KMS-11 (cell line): ENCODE measurements around the gene C5orf15.

ENCODE experiments used
- H2AFZ ChIP-seq: fragments of 200-600 bp; sonication (generic); 2 replicates; pipeline ENCODE4 v1.6.1; 2016; ENCODE audit warnings: antibody characterized with exemption, mixed run types, low read depth
- H3K27ac ChIP-seq: fragments of 200-600 bp; sonication (generic); 2 replicates; pipeline ENCODE4 v1.6.1; 2016; ENCODE audit warnings: mild to moderate bottlenecking, mixed run types
- H3K27me3 ChIP-seq: fragments of 200-600 bp; sonication (generic); 2 replicates; pipeline ENCODE4 v1.6.1; 2017; ENCODE audit warnings: mild to moderate bottlenecking, low read depth, mixed run types, moderate library complexity; ENCODE audit not compliant: insufficient read depth
- H3K36me3 ChIP-seq: fragments of 200-600 bp; sonication (generic); 2 replicates; pipeline ENCODE4 v1.6.1; 2017; ENCODE audit warnings: mild to moderate bottlenecking, mixed run types; ENCODE audit not compliant: insufficient read depth
- H3K4me1 ChIP-seq: fragments of 200-600 bp; sonication (generic); 2 replicates; pipeline ENCODE4 v1.6.1; 2016; ENCODE audit warnings: mild to moderate bottlenecking, low read depth, mixed run types; ENCODE audit not compliant: poor library complexity, severe bottlenecking
- H3K4me2 ChIP-seq: fragments of 200-600 bp; sonication (generic); 2 replicates; pipeline ENCODE4 v1.7.0; 2016; ENCODE audit warnings: mild to moderate bottlenecking, mixed run types
- H3K4me3 ChIP-seq: fragments of 200-600 bp; sonication (generic); IDR thresholded peaks from 2 replicates; pipeline ENCODE4 v1.6.1; 2017; ENCODE audit warnings: low read depth, low read length, mixed read lengths; ENCODE audit not compliant: insufficient read depth
- H3K79me2 ChIP-seq: fragments of 200-600 bp; sonication (generic); 2 replicates; pipeline ENCODE4 v1.6.1; 2016; ENCODE audit warnings: low read depth, mixed run types; ENCODE audit not compliant: insufficient read depth
- H3K9ac ChIP-seq: fragments of 200-600 bp; sonication (generic); 2 replicates; pipeline ENCODE4 v1.6.1; 2016; ENCODE audit warnings: mild to moderate bottlenecking, mixed run types
- H4K20me1 ChIP-seq: fragments of 200-600 bp; sonication (generic); 2 replicates; pipeline ENCODE4 v1.6.1; 2016; ENCODE audit warnings: mild to moderate bottlenecking, mixed run types; ENCODE audit not compliant: insufficient read depth
- CTCF ChIP-seq: fragments of 200-600 bp; sonication (generic); conservative IDR thresholded peaks from 2 replicates; pipeline ENCODE4 v1.6.1; 2017; ENCODE audit warnings: low read depth, mild to moderate bottlenecking, antibody characterized with exemption, low read length, moderate library complexity, mixed read lengths

Gene C5orf15

GRCh38 chr5:133944263-133945185, 23.9 kb downstream of the C5orf15 start:
- Histone ChIP-seq H3K79me2 (no peaks in the 10 kb centered on the region), H2AFZ (0 out of 2 replicates have a peak overlapping the region, but pooled peaks have one; percentile 13), H3K27ac (no peak overlapping the region), H3K36me3 (no peaks in the 10 kb centered on the region), H3K4me3 (no peak overlapping the region), H3K4me1 (peaks cover 21% of the 10 kb centered on the region), H3K9ac (no peak overlapping the region), H3K4me2 (peak overlapping the region; percentile 33; the same call in 1 of the 2 replicates), H4K20me1 (no peaks in the 10 kb centered on the region), H3K27me3 (no peaks in the 10 kb centered on the region)
- peak; percentile 82 for TF ChIP-seq CTCF

- Histone ChIP-seq H3K36me3 (no peaks in the 10 kb centered on the region), H3K9ac (no peak overlapping the region), H3K27ac (no peak overlapping the region), H3K4me1 (peaks cover 26% of the 10 kb centered on the region), H3K4me2 (no peak overlapping the region), H3K79me2 (no peaks in the 10 kb centered on the region), H3K4me3 (no peak overlapping the region), H4K20me1 (no peaks in the 10 kb centered on the region), H2AFZ (no peak overlapping the region), H3K27me3 (no peaks in the 10 kb centered on the region)
- TF ChIP-seq CTCF, result no peak
These were observed 25.0 kb downstream of the C5orf15 start for GRCh38 chr5:133943475-133943817.

GRCh38 chr5:133942614-133943474, 25.6 kb downstream of the C5orf15 start:
- H3K4me1 ChIP-seq, result peaks cover 26% of the 10 kb centered on the region
- no peak overlapping the region for H3K9ac ChIP-seq
- no peaks in the 10 kb centered on the region for H4K20me1 ChIP-seq
- H3K27me3 ChIP-seq, result no peaks in the 10 kb centered on the region
- H3K79me2 ChIP-seq, result no peaks in the 10 kb centered on the region
- no peak overlapping the region for H3K27ac ChIP-seq
- no peak for TF ChIP-seq CTCF
- H3K36me3 ChIP-seq, result no peaks in the 10 kb centered on the region
- H3K4me2 ChIP-seq, result no peak overlapping the region
- no peak overlapping the region for H2AFZ ChIP-seq
- no peak overlapping the region for H3K4me3 ChIP-seq

- TF ChIP-seq CTCF, result no peak
- no peaks in the 10 kb centered on the region for H3K36me3 ChIP-seq
- H3K27me3 ChIP-seq, result no peaks in the 10 kb centered on the region
- H3K9ac ChIP-seq, result no peak overlapping the region
- no peak overlapping the region for H3K4me3 ChIP-seq
- no peak overlapping the region for H2AFZ ChIP-seq
- H3K4me2 ChIP-seq, result no peak overlapping the region
- no peak overlapping the region for H3K27ac ChIP-seq
- no peaks in the 10 kb centered on the region for H4K20me1 ChIP-seq
- peaks cover 26% of the 10 kb centered on the region for H3K4me1 ChIP-seq
- H3K79me2 ChIP-seq, result no peaks in the 10 kb centered on the region
These were observed 26.8 kb downstream of the C5orf15 start for GRCh38 chr5:133941456-133942196.
